ENCODE measurements around the gene LRRC8D.
"Not testable (repeated sequence)": the region's sequence is repeated elsewhere in the genome, so short reads cannot be mapped to it uniquely, and the experiment has no call there.

LRRC8D gene

DNA sequence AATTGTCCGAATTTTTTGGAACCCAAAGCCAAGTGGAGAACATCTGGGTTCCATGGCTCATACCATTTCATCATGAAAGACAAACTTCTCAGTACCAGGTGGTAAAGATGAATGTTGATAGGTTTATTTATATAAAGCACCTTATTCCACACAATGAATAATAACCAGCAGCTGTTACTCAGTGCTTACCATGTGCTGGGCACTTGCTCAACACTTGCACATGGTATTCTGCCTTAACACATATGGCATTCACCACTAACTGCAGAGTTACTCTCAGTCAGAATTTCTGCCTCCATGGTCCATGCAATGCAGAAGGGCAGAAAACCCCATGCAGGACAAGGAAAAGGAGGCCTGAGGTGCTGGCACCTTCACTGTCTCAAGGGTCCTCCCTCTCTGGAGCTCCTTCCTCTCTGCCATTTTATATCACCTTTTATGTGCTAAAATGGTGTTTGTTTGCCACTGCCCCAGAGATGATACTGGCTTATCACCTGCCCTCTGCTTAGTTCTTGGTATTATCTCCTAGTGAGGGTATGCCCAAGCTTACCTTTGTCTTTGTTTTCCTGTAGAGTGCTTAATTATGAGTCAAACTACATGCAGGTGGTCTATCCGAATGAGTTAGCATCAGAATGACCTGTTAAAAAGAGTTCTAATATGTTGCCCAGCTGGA, 97.4 kb downstream of the LRRC8D start:
- no peak for DNase-seq

DNA sequence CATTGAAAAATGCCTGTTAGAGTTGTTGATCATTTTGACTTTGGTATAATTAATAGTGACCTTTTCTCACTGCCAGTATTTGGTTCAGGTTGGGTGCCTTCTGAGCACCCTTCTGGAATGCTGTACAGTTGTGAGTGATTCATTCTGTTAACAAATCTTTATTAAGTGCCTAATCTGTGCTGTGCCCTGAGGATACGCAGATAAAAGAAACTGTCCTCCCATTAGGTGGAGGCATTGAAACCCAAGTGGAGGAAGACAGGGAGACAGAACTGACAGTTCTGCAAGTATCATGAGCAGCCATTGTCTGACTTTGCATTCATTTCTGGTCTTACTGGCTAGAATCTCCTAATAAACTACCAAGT, 97.9 kb downstream of the LRRC8D start:
- no peak for DNase-seq

DNA sequence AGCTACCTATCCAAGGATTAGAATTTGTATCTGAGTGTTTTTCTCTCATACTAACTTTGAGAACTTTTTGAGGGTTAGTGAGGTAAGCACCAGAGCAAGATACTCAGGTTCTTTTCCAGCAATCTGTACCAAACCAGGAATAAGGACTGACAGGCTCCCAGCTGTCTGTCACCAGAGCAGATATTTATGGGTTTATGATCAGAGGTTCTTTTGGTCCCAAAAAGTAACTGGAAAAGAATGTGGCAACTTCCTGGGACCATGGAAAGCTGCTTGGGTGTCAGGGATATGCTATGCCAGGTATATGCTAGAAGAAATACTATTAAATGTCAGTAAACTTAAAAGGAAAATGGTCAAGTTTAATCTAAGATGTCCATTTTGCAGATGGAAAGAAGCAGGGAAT, 98.3 kb downstream of the LRRC8D start:
- no peak for DNase-seq

DNA sequence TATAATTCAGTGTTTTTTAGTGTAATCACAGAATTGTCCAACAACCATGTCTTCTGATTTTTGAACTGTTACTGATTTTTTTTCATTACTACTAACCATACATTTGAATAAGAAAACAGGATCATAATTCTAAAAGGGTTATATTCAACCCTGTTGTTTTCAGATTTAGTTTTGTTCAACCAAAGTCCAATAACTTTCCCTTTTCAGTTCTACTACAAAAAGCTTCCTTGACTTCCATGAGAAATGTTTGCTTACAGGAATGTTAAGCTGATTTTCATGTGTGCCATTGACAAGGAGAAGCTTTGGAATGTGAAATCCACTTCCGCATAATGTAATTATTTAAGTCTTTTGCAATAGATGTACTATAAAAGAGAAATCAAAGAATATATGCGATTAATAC, 102.1 kb downstream of the LRRC8D start:
- no peak for DNase-seq

DNA sequence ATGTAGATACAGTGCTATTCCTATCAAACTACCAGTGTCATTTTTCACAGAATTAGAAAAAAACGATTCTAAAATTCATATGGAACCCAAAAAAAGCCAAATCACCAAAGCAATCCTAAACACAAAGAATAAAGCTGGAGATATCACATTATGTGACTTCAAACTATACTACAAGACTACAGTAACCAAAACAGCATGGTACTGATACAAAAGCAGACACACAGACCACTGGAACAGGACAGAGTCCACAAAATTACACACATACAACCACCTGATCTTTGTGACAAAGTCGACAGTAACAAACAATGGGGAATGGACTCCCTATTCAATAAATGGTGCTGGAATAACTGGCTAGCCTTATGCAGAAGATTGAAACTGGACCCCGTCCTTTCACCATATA, 102.7 kb downstream of the LRRC8D start:
- no peak for DNase-seq

DNA sequence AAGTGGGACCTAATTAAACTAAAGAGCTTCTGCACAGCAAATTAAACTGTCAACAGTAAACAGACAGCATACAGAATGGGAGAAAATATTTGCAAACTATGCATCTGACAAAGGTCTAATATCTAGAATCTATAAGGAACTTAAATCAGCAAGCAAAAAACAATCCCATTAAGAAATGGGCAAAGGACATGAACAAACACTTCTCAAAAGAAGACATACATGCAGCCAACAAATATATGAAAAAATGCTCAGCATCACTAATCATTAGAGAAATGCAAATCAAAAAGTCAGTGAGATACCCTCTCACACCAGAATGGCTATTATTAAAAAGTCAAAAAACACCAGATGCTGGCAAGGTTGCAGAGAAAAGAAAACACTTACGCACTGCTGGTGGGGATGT, 103.2 kb downstream of the LRRC8D start:
- DNase-seq = not testable (repeated sequence)

DNA sequence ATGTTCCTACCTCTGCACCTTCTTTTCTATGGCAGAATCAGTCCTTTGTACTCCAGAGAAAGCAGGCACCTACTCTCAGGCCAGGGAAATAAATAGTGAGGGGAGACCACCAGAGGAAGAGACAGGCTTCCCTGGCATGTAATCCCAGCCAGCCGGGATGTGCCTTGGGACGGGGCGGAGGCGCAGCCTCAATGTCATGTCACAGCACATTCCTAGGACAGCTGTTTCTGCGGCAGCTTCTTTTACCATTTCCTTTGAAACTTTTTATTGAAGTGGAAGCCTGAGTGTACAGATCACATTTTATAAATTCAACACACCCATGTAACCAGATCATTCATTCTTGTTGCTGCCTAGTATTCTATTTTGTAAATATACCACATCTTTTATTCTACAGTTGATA, 106.2 kb downstream of the LRRC8D start:
- DNase-seq = no peak

DNA sequence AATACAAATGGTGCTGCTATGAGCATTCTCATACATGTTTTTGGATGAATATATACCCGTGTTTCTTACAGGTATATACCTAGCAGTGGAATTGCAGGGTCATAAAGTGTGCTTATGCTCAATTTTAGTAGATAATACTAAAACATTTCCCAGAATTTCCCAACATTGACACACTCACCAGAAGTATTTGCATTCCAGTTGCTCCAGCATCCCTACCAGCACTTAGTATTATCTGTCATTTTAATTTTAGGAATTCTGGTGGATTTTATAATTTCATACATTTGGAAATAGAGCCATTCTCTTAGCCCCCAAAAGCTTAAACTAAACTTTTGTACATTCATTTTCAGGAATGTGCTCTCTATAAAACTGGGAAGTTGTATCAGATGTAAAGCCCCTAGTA, 106.6 kb downstream of the LRRC8D start:
- DNase-seq = no peak

DNA sequence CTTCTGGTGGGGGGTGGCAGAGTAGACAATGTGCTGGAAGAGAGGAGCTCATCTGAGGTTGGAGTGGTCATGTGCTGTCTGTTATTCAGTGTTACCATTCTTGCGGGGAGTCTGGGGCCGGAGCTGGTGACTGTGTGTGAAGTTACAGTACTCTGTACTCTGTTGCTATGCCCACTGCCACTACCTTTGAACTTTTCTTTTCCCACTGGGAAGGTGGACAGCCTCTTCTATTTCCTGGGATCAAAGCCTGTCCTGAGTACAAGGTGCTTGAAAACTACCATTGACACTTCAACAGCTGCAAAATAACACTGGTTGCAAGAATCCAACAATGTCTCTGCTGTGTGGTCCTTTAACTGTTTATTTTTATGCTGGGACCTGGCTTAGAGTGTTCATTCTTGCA, 107.7 kb downstream of the LRRC8D start:
- DNase-seq = no peak

DNA sequence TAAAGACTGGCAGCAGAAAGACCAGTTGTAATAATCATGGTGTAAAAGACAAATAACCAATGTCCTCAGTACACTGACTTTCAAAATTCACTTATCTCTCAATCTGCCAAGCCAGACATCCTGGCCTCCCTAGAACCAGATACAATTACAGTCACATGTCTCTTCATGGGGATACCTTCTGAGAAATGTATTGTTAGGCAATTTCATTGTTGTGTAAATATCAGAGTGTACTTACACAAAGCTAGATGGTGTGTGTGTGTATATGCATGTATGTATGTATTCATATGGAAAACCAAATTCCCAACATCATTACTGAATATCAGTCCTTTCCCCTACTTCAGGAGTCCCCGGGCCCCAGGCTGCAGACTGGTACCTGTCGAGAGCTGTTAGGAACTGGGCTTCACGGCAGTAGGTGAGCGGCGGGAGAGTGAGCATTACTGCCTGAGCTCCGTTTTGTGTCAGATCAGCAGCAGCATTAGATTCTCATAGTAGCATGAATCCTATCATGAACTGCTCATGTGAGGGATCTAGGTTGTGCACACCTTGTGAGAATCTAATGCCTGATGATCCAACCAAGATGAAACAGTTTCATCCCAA, 108.7 kb downstream of the LRRC8D start:
- no peak for DNase-seq

DNA sequence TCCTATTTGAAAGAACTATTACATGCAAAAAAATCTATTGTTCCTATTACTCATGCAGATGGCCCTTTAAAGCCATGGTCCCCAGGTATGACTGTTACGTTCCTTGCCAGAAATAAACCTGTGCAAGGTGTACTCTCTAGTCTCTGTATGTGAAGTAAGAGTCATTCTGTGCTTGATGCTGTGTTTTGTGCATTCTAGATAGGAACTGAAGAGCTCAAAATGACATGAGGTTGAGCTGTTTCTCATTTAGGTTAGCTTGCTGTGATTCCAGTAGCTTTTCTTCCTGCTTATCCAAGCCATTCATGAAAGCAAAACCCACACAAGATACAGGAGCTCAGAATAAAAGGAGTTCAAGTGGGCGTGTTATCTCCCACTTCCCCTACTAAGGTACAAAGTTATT, 109.7 kb downstream of the LRRC8D start:
- DNase-seq = no peak

DNA sequence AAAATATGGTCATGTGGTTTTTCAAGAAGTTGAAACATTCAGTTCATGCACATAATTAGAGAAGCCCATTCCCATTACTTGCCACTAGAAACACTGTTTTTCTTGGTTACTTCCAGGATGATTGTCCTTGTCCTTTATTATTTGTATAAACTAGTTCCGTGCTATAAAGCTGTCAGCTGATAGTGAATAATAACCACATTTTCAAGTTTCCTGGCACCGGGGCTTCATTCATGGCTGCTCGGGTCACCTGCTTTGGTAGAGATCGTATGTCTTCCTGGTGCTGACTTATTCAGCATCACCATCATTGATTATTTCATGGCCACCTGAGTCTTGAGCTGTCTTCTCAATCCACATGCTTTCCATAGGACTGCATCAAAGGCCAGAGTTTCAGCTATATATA, 111.1 kb downstream of the LRRC8D start:
- no peak for DNase-seq

DNA sequence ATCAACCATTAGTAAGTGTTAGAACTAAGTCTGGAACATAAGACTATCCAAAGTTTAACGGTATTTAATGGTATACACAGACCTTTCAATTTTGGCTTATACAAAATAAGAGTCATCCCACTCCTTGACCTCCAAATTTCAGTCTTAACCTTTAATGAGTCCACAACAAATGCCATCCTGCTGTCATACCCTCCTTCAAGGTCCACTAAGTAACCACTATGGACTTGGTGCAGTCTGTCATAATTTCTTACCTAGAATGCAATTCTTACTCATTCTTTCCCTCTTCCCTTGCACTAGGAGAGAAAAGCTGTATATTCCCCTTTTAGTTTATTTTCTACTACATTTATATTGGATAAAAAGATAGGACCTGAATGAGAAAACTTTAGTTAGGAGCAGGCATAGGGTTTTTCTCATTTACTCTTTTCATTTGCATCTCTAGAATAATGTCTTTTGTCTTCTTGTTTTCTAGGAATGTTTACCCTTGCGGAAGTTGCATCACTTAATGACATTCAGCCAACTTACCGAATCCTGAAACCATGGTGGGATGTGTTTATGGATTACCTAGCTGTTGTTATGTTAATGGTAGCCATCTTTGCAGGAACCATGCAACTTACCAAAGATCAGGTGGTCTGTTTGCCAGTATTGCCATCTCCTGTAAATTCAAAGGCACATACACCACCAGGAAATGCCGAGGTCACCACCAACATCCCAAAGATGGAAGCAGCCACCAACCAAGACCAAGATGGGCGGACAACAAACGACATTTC, 111.9 kb downstream of the LRRC8D start:
- DNase-seq = no peak

DNA sequence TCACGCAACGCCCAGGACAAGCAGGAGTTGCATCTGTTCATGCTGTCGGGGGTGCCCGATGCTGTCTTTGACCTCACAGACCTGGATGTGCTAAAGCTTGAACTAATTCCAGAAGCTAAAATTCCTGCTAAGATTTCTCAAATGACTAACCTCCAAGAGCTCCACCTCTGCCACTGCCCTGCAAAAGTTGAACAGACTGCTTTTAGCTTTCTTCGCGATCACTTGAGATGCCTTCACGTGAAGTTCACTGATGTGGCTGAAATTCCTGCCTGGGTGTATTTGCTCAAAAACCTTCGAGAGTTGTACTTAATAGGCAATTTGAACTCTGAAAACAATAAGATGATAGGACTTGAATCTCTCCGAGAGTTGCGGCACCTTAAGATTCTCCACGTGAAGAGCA, 113.6 kb downstream of the LRRC8D start:
- no peak for DNase-seq

DNA sequence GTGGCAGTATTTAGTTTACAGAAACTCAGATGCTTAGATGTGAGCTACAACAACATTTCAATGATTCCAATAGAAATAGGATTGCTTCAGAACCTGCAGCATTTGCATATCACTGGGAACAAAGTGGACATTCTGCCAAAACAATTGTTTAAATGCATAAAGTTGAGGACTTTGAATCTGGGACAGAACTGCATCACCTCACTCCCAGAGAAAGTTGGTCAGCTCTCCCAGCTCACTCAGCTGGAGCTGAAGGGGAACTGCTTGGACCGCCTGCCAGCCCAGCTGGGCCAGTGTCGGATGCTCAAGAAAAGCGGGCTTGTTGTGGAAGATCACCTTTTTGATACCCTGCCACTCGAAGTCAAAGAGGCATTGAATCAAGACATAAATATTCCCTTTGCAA, 114.4 kb downstream of the LRRC8D start:
- no peak for DNase-seq

DNA sequence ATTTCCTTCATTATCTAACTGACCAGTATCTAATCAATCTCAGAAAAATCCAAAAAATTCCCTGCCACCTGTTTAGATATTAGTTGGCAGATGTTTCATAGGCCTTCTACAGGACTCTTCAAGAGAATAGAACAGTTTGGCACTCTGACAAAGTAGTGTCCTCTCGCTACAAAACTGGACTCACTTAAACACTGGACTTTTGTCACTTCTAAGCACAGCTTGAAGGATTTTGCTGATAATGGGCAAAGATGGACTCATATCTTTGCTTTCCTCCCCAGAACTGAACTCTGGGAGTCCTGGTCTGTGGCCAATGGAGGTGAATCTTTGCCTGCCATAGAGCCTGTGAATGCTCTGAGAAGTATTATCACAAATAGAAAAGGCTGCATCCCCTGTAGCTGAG, 115.9 kb downstream of the LRRC8D start:
- no peak for DNase-seq

DNA sequence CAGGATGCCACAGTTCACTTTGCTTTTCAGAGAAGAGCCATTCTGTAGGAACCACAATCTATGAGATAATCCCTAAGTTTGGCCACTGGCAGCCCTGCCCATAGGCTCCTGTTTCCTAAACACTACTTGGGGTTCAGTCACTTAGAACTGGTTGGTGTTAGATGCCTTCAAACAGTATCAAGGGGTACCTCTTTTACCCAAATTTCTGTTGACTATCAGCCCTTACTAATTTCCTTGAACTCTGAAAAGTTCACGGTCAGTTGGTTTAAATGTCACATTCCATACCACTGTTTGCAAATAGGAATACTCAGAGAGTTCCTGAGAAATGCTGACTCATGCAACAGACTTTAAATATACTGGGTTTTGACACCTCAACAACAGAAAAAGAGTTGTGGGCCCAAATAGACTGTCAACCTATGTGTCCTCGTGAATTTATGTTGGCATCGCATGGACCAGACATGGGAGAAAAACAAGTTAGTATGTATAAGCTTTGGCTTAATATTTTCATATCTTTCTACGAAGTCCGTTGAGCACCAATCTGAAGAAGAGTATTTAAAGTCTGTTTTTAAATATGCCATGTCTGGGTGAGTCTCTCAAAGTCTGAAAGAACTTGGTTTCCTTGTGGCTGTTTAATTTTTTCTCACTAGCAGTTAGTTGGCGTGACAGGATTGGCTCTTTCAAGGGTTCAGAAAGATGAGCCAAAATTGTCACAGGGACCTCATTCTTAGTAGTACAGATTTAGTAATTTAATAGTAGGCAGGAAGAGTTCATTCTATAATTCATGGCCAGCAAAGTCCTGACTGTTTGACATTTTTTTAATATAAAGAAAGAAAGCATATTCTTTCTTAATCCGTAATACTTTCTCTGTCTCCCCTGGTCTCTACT, 117.6 kb downstream of the LRRC8D start:
- no peak for DNase-seq

DNA sequence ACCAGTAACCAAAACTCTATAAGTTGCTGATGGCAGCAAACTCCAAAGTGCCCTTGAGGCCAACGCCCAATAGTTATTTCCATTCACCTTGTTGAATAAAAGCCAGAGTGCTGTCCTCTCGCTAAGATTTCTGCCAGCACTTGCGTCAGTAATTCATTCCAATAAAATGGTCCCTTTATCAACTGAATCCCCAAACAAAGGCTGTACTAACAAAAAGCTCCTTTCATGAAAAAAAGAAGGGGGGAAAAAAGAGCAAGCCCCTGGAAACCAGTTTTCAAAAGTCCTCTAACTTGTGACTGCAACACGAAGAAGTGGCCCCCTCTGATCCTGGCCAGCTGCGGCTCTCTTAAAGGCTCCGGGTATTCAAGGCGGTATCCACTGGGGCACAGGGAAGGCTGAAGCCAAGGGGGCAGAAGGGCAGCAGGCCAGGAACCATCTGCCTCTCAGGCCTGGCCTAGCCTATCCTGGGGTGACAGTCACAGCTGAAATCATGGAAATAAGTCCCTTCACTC, 118.3 kb downstream of the LRRC8D start:
- no peak for DNase-seq

DNA sequence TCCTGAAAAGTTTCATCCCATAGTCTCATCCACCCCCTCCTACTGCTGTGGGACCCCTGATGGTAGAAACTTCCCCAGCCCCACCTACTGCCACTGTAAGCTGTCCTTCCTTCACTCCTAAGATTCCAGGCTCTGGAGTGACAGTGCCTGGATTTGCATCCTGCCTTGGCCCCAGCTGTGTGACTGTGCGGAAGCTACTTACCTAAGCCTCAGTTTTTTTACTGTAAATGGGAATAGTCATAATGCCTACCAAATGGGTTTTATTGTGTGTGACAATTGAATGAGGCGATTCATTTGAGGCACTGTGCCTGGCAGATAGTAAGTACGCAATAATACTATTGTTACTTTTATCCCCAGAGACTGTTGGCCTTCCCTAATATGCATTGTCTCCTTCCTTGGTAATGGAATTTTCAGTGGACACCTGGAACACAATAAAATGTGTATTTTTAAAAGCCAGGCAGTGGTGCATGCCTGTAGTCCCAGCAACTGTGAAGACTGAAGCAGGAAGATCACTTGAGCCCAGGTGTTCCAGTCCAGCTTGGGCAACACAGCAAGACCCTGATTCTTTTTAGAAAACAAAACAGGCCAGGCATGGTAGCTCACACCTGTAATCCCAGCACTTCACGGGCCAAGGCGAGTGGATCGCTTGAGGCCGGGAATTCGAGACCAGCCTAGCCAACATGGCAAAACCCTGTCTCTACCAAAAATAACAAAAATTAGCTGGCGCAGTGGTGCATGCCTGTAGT, 119.0 kb downstream of the LRRC8D start:
- DNase-seq = no peak

DNA sequence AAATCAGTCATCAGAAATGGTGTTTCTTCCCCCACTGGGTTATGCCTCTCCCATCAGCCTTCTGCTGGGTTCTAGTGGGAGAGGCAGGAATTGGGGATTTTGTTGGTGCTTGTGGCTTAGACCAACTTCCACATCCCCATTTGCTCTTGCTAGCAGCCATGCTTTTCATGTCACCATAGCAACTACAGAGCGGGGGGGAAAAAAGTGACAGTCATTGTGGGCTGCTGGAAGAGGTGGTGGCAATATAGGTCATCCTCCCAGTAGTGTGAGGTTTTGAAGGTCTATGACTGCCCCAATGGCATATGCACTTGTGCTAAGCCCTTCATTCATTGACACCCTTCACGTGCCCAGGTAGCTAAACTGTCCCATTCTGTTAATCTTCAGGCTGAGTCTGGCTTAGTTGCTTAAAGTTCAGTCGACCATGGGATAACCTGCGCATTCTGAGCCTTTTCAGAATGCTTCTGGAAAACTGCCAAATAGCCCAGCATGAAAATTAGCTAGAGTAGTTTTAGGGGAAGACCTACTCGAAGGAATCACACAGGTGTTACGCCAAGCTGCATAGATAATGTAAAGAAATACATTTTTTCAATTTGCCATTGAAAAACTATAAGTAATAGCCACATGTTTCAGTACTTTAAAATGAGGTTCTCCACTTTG, 120.4 kb downstream of the LRRC8D start:
- DNase-seq = no peak

DNA sequence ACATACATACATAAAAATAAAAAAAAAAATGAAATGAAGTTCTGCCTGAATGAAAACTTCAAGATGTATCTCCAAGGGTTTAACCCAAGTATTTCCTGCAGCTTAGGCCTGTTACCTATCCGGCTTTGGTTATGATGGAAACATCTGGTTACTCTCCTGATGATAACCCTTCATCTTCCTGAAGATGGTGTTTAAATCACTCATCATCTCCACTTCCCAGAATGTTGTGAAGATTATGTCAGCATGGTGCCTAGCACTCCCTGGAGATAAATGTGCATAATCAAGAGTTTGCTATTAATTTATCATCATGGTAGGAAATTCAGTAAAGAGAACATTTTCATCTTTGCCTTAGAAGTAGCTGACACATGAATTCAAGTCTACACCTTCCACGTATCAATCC, 121.2 kb downstream of the LRRC8D start:
- no peak for DNase-seq
